ENCODE measurements around the gene PLA2G2D.

GRCh38 chr1:20150326-20150705 is 31.0 kb upstream of the PLA2G2D start:
- TF ChIP-seq CTCF (IDR thresholded peaks at IDR 0.05): no peak
- TF ChIP-seq EZH2phosphoT487 (IDR thresholded peaks at IDR 0.05): no peak
